Activated naive CD4-positive, alpha-beta T cell treated with anti-CD3 and anti-CD28 coated beads, Interleukin-2, amount 50 U/mL, for 16 hours (primary cell): ENCODE results near the gene PDGFRA.
"Not testable (repeated sequence)": the region's sequence is repeated elsewhere in the genome, so short reads cannot be mapped to it uniquely, and the experiment has no call there.

Experiments
- DNase-seq: peaks from one replicate; pipeline ENCODE4 v3.0.0-alpha.2; 2020

Gene PDGFRA

GRCh38 chr4:54228056-54228527 is 1.0 kb upstream of the PDGFRA start:
- peak; percentile 43 for DNase-seq

- DNase-seq = no peak
Observed at GRCh38 chr4:54228546-54228945, 547 bp upstream of the PDGFRA start.

- DNase-seq = no peak
Observed at GRCh38 chr4:54229631-54230483, 764 bp downstream of the PDGFRA start.

GRCh38 chr4:54230484-54231418 is 1.7 kb downstream of the PDGFRA start:
- DNase-seq = no peak

GRCh38 chr4:54231419-54231767 is 2.3 kb downstream of the PDGFRA start:
- no peak for DNase-seq

GRCh38 chr4:54231768-54232688 is 2.9 kb downstream of the PDGFRA start:
- DNase-seq = no peak

- DNase-seq = peak; percentile 81
Observed at GRCh38 chr4:54233277-54233696, 4.2 kb downstream of the PDGFRA start.

- peak; percentile 66 for DNase-seq
Observed at GRCh38 chr4:54233697-54234496, 4.8 kb downstream of the PDGFRA start.

- DNase-seq = no peak
Observed at GRCh38 chr4:54234497-54235205, 5.6 kb downstream of the PDGFRA start.

- not testable (repeated sequence) for DNase-seq
Observed at GRCh38 chr4:54236316-54236715, 7.2 kb downstream of the PDGFRA start.

GRCh38 chr4:54237770-54238169 is 8.7 kb downstream of the PDGFRA start:
- DNase-seq = no peak

- DNase-seq = no peak
Observed at GRCh38 chr4:54238389-54238788, 9.3 kb downstream of the PDGFRA start.

- DNase-seq = not testable (repeated sequence)
Observed at GRCh38 chr4:54241268-54241823, 12.3 kb downstream of the PDGFRA start.

GRCh38 chr4:54243541-54243940 is 14.4 kb downstream of the PDGFRA start:
- DNase-seq = not testable (repeated sequence)

GRCh38 chr4:54252312-54252711 is 23.2 kb downstream of the PDGFRA start:
- DNase-seq = not testable (repeated sequence)

- DNase-seq = no peak
Observed at GRCh38 chr4:54254116-54254914, 25.2 kb downstream of the PDGFRA start.

GRCh38 chr4:54254915-54255246 is 25.8 kb downstream of the PDGFRA start:
- no peak for DNase-seq

GRCh38 chr4:54255881-54256280 is 26.8 kb downstream of the PDGFRA start:
- DNase-seq = no peak
